HEK293T (cell line): ENCODE results near the gene CCDC182.

Experiments used
- CTCF ChIA-PET: fragments of 350-600 bp; formaldehyde crosslinking; extraction: SDS; loops from one replicate; lab custom pipeline; 2021; ENCODE audit warnings: antibody characterized with exemption, inconsistent platforms; lab: Yijun Ruan, JAX
- POLR2A ChIA-PET: fragments of 350-600 bp; formaldehyde crosslinking; extraction: SDS; loops from one replicate; lab custom pipeline; 2020; ENCODE audit warnings: antibody characterized with exemption, inconsistent platforms; lab: Yijun Ruan, JAX
- DNase-seq: peaks from one replicate; pipeline ENCODE4 v3.0.0; 2012; ENCODE audit warnings: mixed read lengths; ENCODE audit errors: extremely low spot score
- ARNT ChIP-seq: fragments of 450-650 bp; IDR thresholded peaks from 2 replicates; pipeline ENCODE4 v1.6.1; 2017; ENCODE audit warnings: mild to moderate bottlenecking
- BHLHE40 ChIP-seq: fragments of 450-650 bp; IDR thresholded peaks from 2 replicates; pipeline ENCODE4 v1.6.1; 2016; ENCODE audit warnings: mild to moderate bottlenecking, moderate library complexity, borderline replicate concordance
- CTBP1 ChIP-seq: fragments of 450-650 bp; IDR thresholded peaks from 2 replicates; pipeline ENCODE4 v1.6.1; 2016; ENCODE audit warnings: borderline replicate concordance
- ELF4 ChIP-seq: fragments of 450-650 bp; IDR thresholded peaks from 2 replicates; pipeline ENCODE4 v1.6.1; 2017; ENCODE audit warnings: antibody characterized with exemption
- FOXA1 ChIP-seq: fragments of 450-650 bp; IDR thresholded peaks from 2 replicates; pipeline ENCODE4 v1.6.1; 2016; ENCODE audit warnings: mild to moderate bottlenecking
- FOXK2 ChIP-seq: fragments of 450-650 bp; IDR thresholded peaks from 2 replicates; pipeline ENCODE4 v1.6.1; 2016; ENCODE audit warnings: mild to moderate bottlenecking
- FOXM1 ChIP-seq: fragments of 450-650 bp; IDR thresholded peaks from 2 replicates; pipeline ENCODE4 v1.6.1; 2017; ENCODE audit warnings: mild to moderate bottlenecking, borderline replicate concordance
- HDGF ChIP-seq: fragments of 450-650 bp; IDR thresholded peaks from 2 replicates; pipeline ENCODE4 v1.6.1; 2017; ENCODE audit warnings: antibody characterized with exemption, borderline replicate concordance
- L3MBTL2 ChIP-seq: fragments of 450-650 bp; conservative IDR thresholded peaks from 2 replicates; pipeline ENCODE4 v1.6.1; 2016; ENCODE audit warnings: mild to moderate bottlenecking
- LEF1 ChIP-seq: fragments of 450-650 bp; IDR thresholded peaks from 2 replicates; pipeline ENCODE4 v1.6.1; 2017; ENCODE audit warnings: mild to moderate bottlenecking, borderline replicate concordance
- NFRKB ChIP-seq: fragments of 450-650 bp; IDR thresholded peaks from 2 replicates; pipeline ENCODE4 v1.6.1; 2016; ENCODE audit warnings: mild to moderate bottlenecking, moderate library complexity
- PKNOX1 ChIP-seq: fragments of 450-650 bp; IDR thresholded peaks from 2 replicates; pipeline ENCODE4 v1.6.1; 2016
- SP1 ChIP-seq: fragments of 450-650 bp; IDR thresholded peaks from 2 replicates; pipeline ENCODE4 v1.6.1; 2017
- SUZ12 ChIP-seq: fragments of 450-650 bp; IDR thresholded peaks from 2 replicates; pipeline ENCODE4 v1.6.1; 2016; ENCODE audit warnings: mild to moderate bottlenecking
- TARDBP ChIP-seq: fragments of 450-650 bp; IDR thresholded peaks from 2 replicates; pipeline ENCODE4 v1.6.1; 2016
- ZNF384 ChIP-seq: fragments of 450-650 bp; IDR thresholded peaks from 2 replicates; pipeline ENCODE4 v1.6.1; 2016

The CCDC182 gene

GRCh38 chr17:57776366-57776765 is 31.3 kb upstream of the CCDC182 start:
- CTCF ChIA-PET = interaction anchor here (1.3 kb wide), 1 partner anchor 7 kb away, joined by 3 read pairs; no protein-coding TSS in a partner anchor

GRCh38 chr17:57774872-57775271 is 29.8 kb upstream of the CCDC182 start:
- CTCF ChIA-PET = interaction anchor here (1.0 to 3.6 kb wide), 3 partner anchors 8 to 30 kb away, joined by 3 to 15 read pairs (median 3); no protein-coding TSS in a partner anchor
- POLR2A ChIA-PET = no interaction called here
- no peak for DNase-seq
- TF ChIP-seq TARDBP (no peak), SP1 (no peak)

More at GRCh38 chr17:57776366-57776765, 31.3 kb upstream of the CCDC182 start:
- no peak for DNase-seq
- no peak for TF ChIP-seq PKNOX1
- POLR2A ChIA-PET = no interaction called here

- no peak for DNase-seq
- POLR2A ChIA-PET = no interaction called here
- CTCF ChIA-PET = interaction anchor here (3.6 kb wide), 1 partner anchor 10 kb away, joined by 15 read pairs; no protein-coding TSS in a partner anchor
- no peak for TF ChIP-seq TARDBP
- TF ChIP-seq BHLHE40 = no peak
- TF ChIP-seq FOXK2 = no peak
- TF ChIP-seq ZNF384 = no peak
- no peak for TF ChIP-seq FOXA1
- TF ChIP-seq HDGF = no peak
- no peak for TF ChIP-seq SUZ12
- TF ChIP-seq CTBP1 = no peak
- TF ChIP-seq SP1 = no peak
- TF ChIP-seq ARNT = no peak
- TF ChIP-seq NFRKB = no peak
- no peak for TF ChIP-seq LEF1
- TF ChIP-seq ELF4 = no peak
- TF ChIP-seq L3MBTL2 = no peak
- no peak for TF ChIP-seq PKNOX1
Measured at GRCh38 chr17:57773557-57773956, 28.5 kb upstream of the CCDC182 start.

- no peak for DNase-seq
- TF ChIP-seq PKNOX1 (no peak), HDGF (no peak), CTBP1 (no peak), FOXA1 (no peak)
- CTCF ChIA-PET = interaction anchor here (3.6 kb wide), 1 partner anchor 11 kb away, joined by 15 read pairs; no protein-coding TSS in a partner anchor
- POLR2A ChIA-PET = no interaction called here
Measured at GRCh38 chr17:57772774-57773173, 27.7 kb upstream of the CCDC182 start.

GRCh38 chr17:57767561-57767960 is 22.5 kb upstream of the CCDC182 start:
- CTCF ChIA-PET = interaction anchor here (2.2 to 2.3 kb wide), 2 partner anchors 16 to 66 kb away, joined by 7 to 12 read pairs; no protein-coding TSS in a partner anchor
- TF ChIP-seq PKNOX1 = no peak
- TF ChIP-seq HDGF = no peak
- TF ChIP-seq LEF1 = no peak
- no peak for TF ChIP-seq ARNT
- no peak for TF ChIP-seq SP1
- no peak for TF ChIP-seq BHLHE40
- no peak for TF ChIP-seq ZNF384
- TF ChIP-seq TARDBP = no peak
- TF ChIP-seq FOXM1 = no peak
- no peak for TF ChIP-seq ELF4
- TF ChIP-seq CTBP1 = no peak
- no peak for DNase-seq
- POLR2A ChIA-PET = interaction anchor here (1.3 kb wide), 1 partner anchor 240 kb away, joined by 3 read pairs; the partner anchor contains the start of gene SRSF1

GRCh38 chr17:57766318-57766943 is 21.3 kb upstream of the CCDC182 start:
- no peak for DNase-seq
- TF ChIP-seq SP1 (no peak), FOXK2 (no peak), TARDBP (no peak), HDGF (no peak), NFRKB (no peak), PKNOX1 (no peak), FOXA1 (no peak), CTBP1 (no peak), ZNF384 (no peak)
- ChIA-PET CTCF (interaction anchor here (0.6 to 2.3 kb wide), 8 partner anchors 8 to 661 kb away, joined by 3 to 12 read pairs (median 4); no protein-coding TSS in a partner anchor), POLR2A (interaction anchor here (0.8 to 1.3 kb wide), 3 partner anchors 17 to 241 kb away, joined by 3 read pairs; partner anchors contain the start of genes MRPS23 and SRSF1)
